Measurements from ENCODE around the gene WDR5.

DNA sequence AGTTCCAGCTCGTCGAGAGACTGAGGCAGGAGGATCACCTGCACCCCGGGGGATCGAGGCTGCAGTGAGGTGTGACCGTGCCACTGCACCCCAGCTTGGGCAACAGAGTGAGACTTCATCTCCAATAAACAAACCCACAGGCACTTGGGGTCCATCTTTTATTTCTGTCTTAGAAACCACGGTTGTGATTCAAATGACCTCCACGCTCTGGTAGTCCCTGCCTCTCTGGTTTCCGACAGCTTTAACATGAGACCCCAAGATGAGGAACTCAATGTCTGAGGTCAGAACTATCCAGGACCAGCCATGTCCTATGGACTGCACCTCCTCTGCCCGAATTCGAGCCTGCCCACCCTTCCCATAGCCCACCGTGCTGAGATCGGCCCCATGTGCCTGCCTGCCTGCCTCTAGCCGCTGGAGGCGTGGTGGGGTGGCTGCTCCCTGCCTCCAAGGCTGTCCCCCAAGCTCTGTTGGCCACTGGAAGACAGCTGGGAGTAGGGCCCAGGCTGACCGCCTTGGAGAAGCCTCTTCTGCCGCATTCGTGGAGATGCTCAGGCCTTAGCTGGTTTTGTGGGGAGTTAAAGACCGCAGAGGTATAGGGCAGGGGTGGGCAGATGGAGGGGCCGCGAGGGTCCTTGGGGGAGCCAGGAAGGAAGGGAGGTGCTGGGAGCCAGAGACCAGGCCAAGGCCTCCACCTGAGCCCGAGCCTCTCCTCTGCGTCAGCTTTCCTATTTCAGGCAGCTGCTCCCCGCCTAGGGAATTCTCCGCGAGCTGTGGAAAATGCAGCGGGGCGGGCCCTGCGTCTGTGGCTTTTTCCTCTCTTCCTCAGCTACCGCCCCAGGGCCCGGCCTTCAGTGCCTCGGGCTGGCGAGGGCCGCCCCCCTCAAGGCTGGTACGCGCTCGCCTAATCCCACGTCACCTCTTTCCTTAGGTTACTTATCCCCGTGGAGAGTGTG is 6.9 kb upstream of the WDR5 start:
- TF ChIP-seq POLR2AphosphoS5 (IDR thresholded peaks at IDR 0.05; ENCODE audit: low read depth, low read length) (no peak), TAF1 (IDR thresholded peaks at IDR 0.05; ENCODE audit: borderline replicate concordance, insufficient read depth, low read length) (no peak)
- TF ChIP-seq, protein P1, sequence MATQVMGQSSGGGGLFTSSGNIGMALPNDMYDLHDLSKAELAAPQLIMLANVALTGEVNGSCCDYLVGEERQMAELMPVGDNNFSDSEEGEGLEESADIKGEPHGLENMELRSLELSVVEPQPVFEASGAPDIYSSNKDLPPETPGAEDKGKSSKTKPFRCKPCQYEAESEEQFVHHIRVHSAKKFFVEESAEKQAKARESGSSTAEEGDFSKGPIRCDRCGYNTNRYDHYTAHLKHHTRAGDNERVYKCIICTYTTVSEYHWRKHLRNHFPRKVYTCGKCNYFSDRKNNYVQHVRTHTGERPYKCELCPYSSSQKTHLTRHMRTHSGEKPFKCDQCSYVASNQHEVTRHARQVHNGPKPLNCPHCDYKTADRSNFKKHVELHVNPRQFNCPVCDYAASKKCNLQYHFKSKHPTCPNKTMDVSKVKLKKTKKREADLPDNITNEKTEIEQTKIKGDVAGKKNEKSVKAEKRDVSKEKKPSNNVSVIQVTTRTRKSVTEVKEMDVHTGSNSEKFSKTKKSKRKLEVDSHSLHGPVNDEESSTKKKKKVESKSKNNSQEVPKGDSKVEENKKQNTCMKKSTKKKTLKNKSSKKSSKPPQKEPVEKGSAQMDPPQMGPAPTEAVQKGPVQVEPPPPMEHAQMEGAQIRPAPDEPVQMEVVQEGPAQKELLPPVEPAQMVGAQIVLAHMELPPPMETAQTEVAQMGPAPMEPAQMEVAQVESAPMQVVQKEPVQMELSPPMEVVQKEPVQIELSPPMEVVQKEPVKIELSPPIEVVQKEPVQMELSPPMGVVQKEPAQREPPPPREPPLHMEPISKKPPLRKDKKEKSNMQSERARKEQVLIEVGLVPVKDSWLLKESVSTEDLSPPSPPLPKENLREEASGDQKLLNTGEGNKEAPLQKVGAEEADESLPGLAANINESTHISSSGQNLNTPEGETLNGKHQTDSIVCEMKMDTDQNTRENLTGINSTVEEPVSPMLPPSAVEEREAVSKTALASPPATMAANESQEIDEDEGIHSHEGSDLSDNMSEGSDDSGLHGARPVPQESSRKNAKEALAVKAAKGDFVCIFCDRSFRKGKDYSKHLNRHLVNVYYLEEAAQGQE (IDR thresholded peaks at IDR 0.05; ENCODE audit: insufficient read depth in 1 of 2, low read depth in 2 of 2, low read length in 2 of 2), result no peak

Data from PFSK-1 (cell line).